C4-2B (cell line): ENCODE results near the gene DPF3.

Experiments
- ZFX ChIP-seq: fragments of 450-650 bp; IDR thresholded peaks from 2 replicates; pipeline ENCODE4 v1.6.1; 2017
- TF ChIP-seq, protein P1 (sequence below): fragments of 450-650 bp; conservative IDR thresholded peaks from 2 replicates; pipeline ENCODE4 v1.5.1; 2017; ENCODE audit warnings: mild to moderate bottlenecking

DNA sequence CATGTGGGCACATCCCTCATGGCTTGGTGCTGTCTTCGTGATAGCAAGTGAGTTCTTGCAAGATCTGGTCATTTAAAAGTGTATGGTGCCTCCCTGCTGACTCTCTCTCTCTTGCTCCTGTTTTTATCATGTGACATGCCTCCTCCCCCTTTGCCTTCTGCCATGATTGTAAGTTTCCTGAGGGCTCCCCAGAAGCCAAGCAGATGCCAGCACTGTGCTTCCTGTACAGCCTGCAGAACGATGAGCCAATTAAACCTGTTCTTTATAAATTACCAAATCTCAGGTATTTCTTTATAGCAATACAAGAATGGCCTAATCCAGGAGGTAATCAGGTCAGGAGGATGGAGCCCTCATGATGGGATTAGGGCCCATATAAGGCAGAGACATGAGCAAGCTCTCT is 116.3 kb downstream of the DPF3 start:
- TF ChIP-seq, protein P1, sequence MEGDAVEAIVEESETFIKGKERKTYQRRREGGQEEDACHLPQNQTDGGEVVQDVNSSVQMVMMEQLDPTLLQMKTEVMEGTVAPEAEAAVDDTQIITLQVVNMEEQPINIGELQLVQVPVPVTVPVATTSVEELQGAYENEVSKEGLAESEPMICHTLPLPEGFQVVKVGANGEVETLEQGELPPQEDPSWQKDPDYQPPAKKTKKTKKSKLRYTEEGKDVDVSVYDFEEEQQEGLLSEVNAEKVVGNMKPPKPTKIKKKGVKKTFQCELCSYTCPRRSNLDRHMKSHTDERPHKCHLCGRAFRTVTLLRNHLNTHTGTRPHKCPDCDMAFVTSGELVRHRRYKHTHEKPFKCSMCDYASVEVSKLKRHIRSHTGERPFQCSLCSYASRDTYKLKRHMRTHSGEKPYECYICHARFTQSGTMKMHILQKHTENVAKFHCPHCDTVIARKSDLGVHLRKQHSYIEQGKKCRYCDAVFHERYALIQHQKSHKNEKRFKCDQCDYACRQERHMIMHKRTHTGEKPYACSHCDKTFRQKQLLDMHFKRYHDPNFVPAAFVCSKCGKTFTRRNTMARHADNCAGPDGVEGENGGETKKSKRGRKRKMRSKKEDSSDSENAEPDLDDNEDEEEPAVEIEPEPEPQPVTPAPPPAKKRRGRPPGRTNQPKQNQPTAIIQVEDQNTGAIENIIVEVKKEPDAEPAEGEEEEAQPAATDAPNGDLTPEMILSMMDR: no peak
- TF ChIP-seq ZFX: no peak
